Measurements from ENCODE around the gene FLT4.
"Not testable (repeated sequence)": the region's sequence is repeated elsewhere in the genome, so short reads cannot be mapped to it uniquely, and the experiment has no call there.

Gene FLT4

DNA sequence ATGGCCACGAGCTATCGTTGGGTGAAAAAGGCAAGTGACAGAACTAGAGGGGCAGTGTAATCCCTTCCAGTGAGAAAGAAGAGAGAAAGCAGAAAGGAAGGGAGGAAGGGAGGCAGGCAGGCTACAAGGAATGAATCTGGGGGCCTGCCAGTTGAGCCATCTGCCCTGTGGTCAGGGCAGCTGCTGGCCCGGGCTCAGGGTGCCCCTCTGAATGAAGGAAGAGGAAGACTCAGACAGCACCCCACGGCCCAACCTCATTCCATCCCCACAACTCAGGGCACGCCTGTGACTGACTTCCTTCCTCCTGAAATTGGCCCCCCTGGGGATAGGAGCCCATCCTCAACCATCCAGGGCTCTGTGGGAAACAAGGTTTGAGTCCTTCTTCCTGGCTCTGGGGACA is 20.3 kb upstream of the FLT4 start:
- DNase-seq: no peak

DNA sequence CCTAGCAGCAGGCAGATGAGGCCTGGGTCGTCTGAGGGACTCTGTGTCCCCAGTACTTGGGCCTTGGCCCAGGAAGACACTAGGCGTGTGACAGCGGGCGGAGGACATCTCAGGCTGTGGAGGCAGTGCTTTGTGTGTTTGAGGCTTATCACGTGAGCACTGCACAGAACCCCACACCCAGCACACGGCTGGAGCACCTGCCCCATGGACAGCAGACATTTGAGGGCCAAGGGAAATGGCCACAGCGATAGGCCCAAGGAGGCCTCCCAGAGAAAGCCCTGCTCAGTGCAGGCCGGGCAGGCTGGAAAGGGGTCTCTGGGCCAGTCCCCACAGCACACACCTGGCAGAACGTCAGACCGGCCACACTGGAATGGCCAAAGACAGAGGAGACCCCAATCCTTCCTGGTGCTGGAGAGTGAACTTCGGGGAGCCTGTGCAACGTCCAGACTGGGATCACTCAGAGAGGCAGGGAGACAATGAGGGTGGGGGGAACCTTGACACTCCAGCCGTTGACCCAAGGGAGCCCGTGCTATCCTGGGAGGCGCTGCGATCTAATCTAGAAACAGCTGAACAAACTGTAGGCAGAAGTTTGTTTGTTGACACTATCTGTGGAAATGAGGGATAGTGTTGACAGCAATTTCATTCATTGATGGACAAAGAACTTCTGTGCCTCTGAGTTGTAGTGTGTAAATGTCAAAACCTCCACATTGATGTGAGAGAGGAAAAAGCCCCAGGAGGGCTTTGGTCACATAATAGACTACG is 19.6 kb upstream of the FLT4 start:
- DNase-seq: no peak

DNA sequence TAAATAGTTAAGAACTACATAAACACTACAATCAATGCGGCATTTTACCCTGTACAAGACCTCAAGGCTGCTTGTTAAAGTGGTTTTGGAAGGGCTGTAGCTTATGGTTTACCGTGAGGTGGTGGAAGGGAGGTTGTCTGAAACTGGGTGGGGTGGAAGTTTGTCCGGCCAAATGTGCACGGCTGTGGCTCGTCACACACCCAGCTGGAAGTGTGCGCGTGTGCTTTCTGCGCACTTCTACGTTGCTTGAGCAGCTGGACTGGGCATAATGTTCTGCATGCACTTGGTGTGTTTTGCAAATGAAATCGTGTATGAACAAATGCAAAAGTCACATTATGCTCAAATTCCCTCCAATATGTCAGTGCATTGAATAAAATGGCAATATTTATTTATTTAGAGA is 17.4 kb upstream of the FLT4 start:
- DNase-seq: no peak

DNA sequence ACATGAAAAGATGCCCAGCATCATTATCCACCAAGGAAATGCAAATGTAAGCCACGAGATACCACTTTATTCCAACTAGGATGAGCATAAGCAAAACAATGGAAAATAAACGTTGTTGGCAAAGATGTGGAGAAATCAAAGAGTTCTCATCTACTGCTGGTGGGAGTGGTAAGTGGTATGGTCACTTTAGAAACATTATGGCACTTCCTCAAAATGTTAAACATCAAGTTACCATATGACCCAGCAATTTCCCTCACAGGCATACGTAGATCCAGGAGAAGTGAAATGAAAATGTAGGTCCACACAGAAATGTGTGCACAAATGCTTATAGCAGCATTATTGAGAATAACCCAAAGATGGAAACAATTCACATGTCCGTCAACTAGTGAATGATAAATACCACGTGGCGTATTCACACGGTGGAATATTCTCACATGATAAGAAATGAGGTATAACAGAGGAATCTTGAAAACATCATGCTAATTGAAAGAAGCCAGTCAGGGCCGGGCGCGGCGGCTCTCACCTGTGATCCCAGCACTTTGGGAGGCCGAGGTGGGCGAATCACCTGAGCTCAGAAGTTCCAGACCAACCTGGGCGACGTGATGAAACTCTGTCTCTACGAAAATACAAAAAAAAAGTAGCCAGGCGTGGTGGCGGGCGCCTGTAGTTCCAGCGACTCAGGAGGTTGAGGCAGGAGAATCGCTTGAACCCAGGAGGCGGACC is 16.4 kb upstream of the FLT4 start:
- DNase-seq: no peak

DNA sequence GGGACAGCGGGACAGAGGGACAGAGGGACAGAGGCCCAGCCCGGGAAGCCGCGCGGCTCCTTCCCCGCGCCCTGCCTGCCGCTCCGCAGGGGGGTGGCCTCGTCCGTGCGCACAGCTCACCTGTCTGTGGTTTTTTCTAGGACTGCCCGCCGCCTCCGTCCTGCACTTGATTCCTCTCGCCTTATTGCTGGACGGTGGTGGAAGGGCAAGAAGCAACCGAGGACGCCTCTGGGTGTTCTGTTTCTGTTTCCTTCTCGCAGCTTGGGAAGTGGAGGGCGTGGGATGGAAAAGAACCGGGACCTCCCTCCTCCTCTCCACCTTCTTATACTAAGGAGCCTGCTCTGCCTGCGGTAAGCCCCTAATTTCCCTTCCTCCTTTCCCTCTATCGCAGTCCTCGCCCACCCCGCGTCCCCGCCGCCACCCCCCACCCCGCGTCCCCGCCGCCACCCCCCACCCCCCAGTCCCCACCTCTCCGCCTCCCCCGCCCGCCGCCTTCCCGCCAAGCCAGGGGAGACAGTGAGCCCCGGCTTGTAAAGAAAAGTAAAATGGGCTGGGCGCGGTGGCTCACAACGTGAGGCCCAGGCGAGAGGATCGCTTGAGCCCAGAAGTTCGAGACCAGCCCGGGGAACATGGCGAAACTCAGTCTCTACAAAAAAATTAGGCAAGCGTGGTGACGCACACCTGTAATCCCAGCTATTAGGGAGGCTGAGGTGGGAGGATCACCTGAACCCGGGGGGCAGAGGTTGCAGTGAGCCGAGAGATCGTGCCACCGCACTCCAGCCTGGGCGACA is 9.6 kb upstream of the FLT4 start:
- no peak for DNase-seq

DNA sequence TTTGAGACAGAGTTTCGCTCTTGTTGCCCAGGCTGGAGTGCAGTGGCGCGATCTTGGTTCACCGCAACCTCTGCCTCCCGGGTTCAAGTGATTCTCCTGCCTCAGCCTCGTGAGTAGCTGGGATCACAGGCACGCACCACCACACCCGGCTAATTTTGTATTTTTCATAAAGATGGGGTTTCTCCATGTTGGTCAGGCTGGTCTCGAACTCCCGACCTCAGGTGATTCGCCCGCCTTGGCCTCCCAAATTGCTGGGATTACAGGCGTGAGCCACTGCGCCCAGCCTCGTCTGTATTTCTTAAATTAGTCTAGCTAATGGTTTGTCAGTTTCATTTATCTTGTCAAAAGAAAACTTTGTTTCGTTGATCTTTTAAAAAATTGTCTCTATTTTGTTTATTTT is 5.8 kb upstream of the FLT4 start:
- not testable (repeated sequence) for DNase-seq

DNA sequence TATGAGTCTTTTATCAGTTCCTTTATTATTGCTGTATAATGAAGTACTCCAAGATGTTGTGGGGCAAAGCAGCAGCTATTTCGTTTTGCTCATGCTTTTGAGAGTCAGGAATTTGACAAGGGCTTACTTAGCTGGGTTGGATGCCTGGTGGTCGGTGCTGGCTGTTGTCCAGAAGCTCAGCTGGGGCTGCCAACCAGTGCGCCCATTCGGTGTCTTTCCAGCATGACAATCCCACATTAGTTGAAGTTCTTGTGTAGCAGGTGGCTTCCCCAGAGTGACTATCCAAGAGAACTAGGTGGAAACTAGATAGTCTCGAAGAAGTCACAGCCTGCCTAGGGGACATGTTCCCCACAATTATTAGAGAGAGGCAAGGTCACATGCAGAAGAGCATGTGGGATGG is 3.4 kb upstream of the FLT4 start:
- DNase-seq: no peak

DNA sequence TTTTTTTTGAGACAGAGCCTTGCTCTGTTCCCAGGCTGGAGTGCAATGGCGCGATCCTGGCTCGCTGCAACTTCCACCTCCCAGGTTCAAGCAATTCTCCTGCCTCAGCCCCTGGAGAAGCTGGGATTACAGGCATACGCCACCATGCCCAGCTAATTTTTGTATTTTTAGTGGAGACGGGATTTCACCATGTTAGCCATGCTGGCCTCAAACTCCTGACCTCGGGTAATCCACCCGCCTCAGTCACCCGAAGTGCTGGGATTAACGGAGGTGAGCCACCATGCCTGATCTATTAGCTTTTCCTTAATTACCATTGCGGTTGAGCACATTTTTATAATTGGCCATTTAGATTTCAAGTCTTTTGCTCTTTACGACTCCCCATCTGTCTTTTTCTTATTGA is 2.9 kb upstream of the FLT4 start:
- DNase-seq: no peak

DNA sequence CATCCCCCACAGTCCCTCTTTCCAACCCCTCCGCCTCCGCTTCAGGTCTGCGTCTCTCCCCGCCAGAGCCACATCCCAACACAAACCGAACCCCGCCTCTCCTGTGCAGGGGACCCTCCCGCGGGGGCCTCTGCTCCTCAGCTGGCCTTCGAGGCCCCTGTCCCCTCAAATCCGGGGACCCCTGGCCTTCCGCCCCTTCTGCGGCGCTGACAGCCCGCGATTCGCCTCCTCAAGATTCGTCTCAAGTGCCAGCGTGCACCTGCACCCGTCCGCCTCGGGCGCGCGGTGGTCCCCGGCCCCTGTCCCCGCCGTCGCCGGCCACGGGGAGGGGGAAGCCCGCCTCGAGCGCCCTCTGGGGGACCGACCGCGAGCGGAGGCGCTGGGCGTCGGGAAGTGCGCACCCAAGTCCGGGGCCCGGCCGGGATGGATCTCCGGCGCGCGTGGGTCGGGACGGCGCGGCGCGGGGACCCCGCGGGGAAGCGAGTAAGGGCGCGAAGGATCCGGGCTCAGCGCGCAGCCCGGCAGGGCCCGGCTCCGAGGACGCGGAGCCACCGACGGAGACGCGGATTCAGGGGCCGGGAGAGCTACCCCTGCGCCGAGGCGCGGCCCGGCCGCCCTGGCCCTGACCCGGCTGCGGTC is 623 bp downstream of the FLT4 start:
- no peak for DNase-seq

DNA sequence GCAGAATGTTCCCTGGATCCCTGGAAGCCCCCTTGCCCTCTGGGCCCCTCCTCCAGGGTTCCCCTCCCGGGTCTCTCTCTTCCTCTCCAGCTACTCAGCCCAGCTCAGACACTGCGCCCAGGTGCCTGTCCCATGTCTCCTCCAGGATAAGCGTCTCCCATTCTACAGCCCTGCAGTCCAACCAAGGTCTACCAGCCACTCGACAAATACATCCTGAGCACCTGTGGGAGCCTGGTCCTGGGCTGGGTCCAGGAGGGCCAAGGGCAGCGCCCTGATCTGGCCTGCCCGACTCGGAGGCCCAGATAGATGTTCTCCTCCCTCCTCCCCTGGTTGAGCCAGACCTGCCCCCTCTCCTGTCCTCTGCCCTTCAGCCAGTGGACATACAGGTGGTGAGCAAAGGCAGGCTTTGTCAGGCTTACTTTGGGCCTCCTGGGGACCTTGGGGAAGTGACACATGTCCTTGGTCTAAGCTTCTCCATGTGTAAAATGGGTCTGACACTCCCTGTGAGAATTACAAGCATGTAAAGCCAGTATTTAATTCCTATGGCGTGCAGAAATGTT is 1.4 kb downstream of the FLT4 start:
- no peak for DNase-seq

DNA sequence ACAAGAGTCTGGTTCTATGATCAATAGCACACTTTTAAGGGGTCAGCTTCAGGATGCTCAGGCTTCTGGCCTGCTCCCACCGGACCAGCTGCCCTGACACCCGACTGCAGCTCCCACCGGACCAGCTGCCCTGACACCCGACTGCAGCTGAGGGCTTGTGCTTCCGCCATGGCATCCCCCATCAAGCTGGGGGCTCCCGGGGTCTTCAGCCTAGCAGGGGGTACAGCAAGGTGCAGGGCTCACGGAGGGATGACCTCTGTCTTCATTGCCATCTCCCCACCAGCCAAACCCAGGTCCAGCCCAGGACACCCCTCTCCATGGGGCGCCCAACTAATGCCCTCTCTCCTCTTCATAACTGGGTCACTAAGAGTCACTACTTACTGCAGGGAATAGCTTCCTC is 1.9 kb downstream of the FLT4 start:
- DNase-seq: no peak

DNA sequence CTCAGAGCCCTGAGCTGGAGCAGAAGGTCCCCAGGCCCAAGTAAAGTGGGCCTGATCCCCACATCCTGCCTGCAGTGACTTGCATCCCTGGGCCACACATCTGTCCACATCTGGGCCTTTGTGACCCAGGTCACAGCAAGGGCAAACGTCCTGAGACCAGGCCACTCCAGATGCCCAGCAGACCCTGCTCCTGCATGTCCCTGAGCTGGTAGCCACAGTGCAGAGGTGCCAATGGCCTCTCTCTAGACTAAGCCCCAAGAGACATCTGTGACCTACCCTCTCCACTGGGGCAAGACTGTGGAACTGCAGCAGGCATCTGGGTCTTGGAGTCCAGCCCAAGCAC is 2.5 kb downstream of the FLT4 start:
- no peak for DNase-seq

DNA sequence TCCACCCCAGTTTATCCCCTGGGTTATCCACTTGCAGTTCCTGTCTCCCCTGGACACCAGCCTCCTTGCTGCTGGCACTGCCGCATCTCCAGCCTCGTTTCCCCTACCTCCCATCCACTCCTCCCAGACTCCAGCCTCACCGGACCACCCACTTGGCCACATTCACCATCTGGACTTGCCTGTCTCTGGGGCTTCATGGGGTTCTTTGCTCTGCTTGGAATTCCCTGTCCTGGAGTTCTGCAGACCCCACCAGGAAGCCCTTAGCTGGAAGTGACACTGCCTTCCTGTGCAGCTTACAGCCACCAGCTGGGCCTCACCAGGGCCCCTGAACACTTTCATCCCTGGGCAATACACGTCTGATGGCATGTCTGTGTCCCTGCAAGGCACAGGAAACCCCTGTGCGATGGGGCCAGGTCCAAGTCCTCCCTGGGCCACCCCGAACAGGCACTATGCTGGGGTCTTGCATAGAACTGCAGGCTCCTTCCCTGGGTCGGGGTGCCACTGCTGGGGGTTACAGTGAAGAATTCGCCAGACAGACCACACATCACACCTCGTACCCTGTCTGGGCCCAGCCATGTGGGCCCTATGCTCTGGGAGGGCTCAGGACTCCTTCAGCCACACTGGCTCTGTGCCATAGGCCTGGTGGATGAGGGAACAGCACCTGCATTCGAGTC is 3.0 kb downstream of the FLT4 start:
- no peak for DNase-seq

DNA sequence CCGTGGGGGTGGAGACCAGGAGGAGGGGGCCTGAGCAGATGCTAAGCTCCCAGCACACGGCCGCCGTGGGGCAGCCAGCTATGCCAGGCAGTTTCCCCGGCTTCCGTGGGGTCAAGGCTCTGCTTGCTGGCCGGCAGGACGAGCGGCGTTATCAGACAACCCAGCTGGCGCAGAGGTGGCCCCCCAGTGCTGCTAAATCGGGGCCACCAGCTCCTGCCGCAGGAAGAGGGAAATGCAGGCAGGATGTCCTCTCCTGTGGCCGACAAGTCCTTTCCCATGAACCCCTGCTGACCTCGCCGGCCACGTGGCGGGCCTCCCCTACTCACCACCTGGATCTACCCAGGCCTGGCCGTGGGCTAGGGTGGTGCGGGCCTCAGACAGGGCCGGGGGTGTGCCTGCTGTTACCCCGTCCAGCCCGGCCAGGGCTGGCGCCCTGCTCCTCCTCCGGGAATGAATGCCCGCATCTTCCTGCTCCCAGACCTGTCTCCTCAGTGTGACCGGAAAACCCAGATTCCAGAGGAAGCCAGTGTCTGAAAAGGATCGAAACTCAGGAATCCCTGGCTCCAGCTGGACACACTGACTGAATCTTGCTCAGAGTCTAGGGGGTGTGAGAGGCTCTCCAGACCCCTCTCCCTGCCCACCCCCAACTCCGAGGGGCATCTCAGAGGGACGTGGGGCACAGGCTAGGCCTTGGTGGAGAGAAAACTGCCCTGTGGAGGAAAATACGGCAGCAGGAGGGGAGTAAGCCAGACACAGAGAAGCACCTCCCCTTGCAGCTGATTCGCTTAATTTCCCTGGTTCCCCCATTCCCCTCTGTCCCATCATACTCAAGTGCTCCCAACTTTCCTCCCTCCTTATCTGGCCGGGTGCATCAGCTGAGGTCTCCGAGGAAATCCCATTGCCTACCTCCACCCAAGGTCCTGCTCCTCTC is 3.9 kb downstream of the FLT4 start:
- DNase-seq: no peak

DNA sequence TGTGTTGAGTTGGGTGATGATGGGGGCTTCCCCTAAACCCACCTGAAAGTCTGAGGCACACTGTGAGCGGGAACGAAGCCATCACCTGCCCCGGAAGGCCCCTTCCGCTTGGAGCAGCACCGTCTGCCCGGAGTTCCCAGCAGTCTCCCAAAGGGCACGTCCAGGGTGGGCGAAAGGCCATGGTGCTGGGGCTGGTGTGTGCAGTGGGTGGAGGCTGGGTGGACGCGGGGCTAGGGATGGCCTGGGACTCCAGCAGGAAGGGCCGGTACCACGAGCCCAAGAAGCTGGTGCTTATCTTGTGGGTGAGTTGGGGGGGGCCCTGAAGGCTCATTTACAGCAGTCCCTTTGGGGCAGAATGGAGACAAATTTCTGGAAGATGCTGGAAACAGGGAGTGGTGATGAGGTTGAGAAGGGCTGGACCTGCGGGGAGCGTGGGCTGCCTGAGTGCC is 4.6 kb downstream of the FLT4 start:
- DNase-seq: no peak

DNA sequence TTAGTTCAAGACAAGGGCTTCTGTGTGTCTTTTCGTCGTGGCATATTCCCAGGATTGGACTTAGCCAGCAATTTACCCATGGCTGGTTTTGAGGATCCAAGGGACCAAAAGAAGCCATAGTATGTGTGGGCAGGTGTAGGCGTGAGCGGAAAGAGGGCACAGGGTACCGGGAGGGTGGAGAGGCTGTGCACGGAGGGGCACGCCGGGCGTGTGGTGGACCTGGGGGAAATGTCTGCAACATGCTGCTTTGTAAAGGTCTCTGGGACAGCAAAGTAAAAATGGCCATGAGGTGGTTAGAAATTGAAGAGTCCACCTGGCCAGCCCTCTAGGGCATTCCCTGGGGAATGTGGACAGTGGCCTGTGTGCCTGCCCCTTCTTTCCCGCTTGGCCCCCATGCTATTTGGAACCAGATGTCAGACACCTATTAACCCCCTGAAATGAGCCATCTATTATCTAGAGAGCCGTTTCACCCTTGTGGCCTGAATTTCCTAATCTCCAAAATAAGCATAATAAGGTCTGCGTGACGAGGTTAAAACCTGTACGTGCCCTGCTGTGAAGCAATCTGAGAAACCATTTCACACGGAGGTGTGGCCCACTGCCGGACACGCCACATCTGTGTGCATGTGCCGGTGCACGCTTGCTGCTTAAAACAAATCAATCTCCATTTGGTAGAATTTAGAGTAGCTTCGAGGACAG is 5.1 kb downstream of the FLT4 start:
- no peak for DNase-seq

DNA sequence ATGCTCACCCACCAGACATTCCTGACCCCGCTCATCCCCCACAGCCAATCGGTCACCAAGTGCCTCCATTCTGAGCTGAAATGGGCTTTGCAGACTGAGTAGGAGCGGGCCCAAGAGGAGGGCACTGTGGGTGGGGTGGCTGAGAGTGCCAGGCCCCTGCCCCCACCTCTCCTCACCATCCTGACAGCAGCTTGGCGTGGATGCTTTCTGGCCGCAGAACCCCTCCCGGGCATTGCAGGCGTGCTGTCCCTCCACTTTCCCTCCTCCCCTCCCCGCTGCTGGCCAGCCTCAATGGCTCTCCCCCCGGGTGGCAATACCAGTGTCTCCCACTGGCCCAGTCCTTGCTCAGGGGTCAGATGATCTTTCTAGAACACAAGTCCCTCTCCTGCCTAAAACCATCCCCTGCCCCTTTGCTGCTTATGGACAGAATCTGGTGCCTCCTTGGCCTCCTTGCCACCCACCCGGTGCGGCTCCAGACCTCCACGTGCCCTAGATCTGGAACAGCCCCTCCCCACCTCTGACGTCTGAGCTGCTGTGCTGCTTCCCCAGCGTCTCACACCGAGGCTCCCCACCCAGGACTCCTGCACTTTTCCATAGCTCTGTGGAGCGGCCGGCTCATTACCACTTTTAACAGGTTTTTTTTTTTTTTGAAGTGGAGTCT is 6.1 kb downstream of the FLT4 start:
- DNase-seq: no peak

DNA sequence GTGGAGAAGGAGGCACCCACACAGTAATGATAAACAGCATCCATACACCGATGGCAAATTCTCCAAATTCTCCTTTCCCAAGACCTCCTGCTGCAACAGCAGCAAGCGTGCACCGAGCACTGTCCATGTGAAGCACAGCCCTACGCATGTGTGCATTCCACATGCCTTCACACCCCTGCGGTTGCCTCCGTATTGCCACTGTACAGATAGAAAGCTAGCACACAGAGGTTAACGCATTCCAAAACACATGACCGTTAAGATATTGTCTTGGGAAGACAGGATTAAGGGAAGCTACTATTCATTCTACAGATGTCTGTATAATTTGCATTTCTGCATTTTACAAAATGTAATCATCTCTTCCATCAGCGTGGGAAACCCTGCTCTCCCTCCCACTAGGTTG is 6.6 kb downstream of the FLT4 start:
- no peak for DNase-seq

DNA sequence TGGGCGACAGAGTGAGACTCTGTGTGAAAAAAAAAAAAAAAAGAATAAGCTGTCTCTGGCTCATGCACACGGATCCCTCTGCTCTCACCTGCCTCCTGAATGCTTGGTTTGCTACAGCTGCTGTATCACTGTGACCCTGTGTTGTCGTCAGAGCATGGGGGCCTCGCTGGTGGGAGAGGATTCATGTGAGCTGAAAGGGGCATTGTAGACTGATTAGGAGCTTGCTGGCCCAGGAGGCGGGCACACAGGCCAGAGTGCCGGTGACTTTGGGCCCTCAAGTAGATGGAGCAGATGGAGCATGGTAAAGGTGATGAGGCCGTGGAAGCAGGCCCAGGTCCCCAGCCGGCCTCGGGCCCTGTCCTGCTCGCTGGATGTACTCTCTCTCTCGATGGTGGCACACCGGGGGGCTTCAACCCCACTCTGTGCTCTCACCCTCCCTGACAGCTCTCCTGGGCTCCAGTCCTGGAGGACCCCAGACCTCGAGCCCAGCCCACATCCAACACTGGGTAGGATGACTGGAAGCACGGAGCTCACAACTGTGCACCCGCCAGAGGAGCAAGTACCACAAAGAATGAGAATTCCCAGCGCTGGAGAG is 7.1 kb downstream of the FLT4 start:
- no peak for DNase-seq

DNA sequence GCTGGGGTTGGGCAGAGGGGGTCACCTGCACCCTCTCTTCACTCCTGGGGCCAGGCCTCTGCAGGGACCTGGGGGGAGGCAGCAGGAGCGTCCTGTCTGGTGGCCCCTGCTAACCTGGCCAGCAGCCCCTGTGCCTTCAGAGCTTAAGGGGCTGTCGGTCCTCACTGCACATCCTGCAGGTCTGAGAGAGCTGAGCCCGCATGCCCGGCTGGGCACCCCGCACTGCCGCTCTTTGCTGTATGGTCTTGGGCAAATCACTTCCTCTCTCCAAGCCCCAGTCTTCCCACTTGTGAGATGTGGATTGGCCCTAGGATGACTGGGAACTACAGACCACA is 7.9 kb downstream of the FLT4 start:
- DNase-seq: no peak
